ENCODE measurements around the gene SAMD11. TPM values are rescaled to one million over a fixed set of nuclear protein-coding genes. Genes with fewer than 3 reads are reported as not detected.

SAMD11 gene
- total RNA-seq, 1 donor from 2014 or later: 0.14 TPM

DNA sequence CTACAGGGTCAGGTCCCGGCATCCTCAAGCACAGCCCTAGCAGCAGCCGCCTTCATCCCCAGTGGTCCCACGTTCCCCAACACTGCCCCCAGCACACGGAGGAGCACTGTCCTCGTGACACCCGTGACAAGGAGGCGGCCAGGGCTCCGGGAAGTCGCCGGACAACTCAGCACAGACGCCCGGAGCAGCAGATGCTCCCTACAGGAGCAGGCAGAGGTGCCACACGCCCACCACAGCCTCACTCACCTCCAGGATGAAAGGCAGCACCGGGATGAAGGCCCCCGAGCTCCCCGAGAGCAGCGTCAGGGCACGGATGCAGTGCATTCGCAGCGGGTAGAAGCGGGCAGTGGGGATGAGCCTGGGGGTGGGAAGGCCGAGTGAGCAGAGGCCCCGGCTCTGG, 27.2 kb downstream of the SAMD11 start:
- Mint-ChIP-seq H3K36me3 (ENCODE audit: low read depth) (peaks cover 13% of the 10 kb centered on the region), H3K4me3 (peak overlapping the region; percentile 49), H3K9me3 (no peaks in the 10 kb centered on the region), H3K4me1 (no peaks in the 10 kb centered on the region), H3K27me3 (ENCODE audit: low read depth) (peaks cover 6% of the 10 kb centered on the region), H3K27ac (ENCODE audit: unreplicated experiment) (no peak overlapping the region)
- no peak for DNase-seq (ENCODE audit: low read depth, low spot score)
- TF ChIP-seq, protein P1, sequence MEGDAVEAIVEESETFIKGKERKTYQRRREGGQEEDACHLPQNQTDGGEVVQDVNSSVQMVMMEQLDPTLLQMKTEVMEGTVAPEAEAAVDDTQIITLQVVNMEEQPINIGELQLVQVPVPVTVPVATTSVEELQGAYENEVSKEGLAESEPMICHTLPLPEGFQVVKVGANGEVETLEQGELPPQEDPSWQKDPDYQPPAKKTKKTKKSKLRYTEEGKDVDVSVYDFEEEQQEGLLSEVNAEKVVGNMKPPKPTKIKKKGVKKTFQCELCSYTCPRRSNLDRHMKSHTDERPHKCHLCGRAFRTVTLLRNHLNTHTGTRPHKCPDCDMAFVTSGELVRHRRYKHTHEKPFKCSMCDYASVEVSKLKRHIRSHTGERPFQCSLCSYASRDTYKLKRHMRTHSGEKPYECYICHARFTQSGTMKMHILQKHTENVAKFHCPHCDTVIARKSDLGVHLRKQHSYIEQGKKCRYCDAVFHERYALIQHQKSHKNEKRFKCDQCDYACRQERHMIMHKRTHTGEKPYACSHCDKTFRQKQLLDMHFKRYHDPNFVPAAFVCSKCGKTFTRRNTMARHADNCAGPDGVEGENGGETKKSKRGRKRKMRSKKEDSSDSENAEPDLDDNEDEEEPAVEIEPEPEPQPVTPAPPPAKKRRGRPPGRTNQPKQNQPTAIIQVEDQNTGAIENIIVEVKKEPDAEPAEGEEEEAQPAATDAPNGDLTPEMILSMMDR (conservative IDR thresholded peaks at IDR 0.05): no peak

DNA sequence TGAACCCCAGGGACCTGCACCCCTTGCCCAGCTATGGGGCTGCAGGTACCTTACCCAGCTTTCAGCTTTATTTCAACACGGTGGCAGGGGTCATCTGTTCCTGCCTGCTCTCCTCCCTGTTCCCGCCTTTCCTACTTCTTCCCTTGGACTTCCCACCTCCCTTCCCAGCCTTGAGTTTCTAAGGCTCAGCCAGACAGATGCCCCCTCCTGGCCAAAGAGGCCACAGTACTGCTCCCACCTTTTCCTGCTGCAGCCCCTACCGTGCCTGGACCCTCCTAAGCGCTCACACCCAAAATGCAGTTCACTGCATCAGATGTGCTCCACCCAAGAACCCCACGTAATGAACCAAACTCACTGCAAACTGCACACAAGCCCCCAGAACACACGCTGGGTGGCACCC, 27.6 kb downstream of the SAMD11 start:
- Mint-ChIP-seq H3K4me3 (peak overlapping the region; percentile 70), H3K9me3 (no peaks in the 10 kb centered on the region), H3K36me3 (ENCODE audit: low read depth) (peaks cover 13% of the 10 kb centered on the region), H3K4me1 (no peaks in the 10 kb centered on the region), H3K27me3 (ENCODE audit: low read depth) (peaks cover 4% of the 10 kb centered on the region), H3K27ac (ENCODE audit: unreplicated experiment) (no peak overlapping the region)
- DNase-seq (ENCODE audit: low read depth, low spot score): no peak
- TF ChIP-seq, protein P1 (conservative IDR thresholded peaks at IDR 0.05): peak; percentile 47

DNA sequence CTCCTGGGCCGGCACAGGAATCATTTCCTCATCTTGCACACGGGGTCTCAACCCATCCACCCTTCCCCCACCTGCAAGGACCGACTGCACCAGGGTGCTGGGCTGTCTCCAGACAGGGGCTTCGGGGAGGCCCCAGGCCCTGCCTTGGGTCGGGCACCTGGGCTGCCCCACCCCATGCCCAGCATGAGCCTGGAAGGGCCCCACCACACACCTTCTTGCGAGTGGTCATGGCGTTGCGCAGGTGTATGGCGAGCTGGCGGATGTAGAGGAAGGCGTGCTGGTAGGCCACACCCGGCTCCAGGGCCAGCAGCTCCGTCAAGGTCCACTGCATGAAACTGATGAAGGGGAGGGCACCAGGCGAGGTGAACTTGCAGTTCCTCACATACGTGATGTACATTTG, 28.5 kb downstream of the SAMD11 start:
- Mint-ChIP-seq H3K4me1 (no peaks in the 10 kb centered on the region), H3K9me3 (no peaks in the 10 kb centered on the region), H3K27me3 (ENCODE audit: low read depth) (peaks cover 2% of the 10 kb centered on the region), H3K27ac (ENCODE audit: unreplicated experiment) (no peak overlapping the region), H3K4me3 (no peak overlapping the region), H3K36me3 (ENCODE audit: low read depth) (peaks cover 13% of the 10 kb centered on the region)
- no peak for DNase-seq (ENCODE audit: low read depth, low spot score)
- TF ChIP-seq, protein P1 (conservative IDR thresholded peaks at IDR 0.05): no peak

DNA sequence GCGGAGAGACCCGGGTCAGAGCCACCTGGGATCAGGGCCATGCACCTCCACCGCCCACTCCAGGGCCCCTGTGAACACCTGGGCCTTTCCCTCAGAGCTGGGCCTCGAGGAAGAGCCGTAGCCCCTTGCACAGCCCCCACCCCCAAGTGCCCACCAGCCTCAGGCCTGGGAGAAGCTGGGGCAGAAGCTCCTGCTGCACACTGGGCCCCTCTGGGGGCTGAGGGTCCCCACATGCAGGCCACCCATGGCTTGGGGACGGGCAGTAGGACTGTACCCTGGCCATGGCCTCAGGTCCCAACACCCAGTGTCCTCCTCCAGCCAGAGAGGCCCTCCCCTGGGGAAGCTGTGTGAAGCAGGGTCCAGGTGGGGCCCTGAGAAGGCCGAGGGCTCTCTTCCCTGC, 28.9 kb downstream of the SAMD11 start:
- Mint-ChIP-seq H3K4me3 (no peak overlapping the region), H3K27ac (ENCODE audit: unreplicated experiment) (no peak overlapping the region), H3K36me3 (ENCODE audit: low read depth) (peaks cover 13% of the 10 kb centered on the region), H3K27me3 (ENCODE audit: low read depth) (no peaks in the 10 kb centered on the region), H3K9me3 (no peaks in the 10 kb centered on the region), H3K4me1 (peaks cover 4% of the 10 kb centered on the region)
- TF ChIP-seq, protein P1 (conservative IDR thresholded peaks at IDR 0.05): no peak
- DNase-seq (ENCODE audit: low read depth, low spot score): no peak

DNA sequence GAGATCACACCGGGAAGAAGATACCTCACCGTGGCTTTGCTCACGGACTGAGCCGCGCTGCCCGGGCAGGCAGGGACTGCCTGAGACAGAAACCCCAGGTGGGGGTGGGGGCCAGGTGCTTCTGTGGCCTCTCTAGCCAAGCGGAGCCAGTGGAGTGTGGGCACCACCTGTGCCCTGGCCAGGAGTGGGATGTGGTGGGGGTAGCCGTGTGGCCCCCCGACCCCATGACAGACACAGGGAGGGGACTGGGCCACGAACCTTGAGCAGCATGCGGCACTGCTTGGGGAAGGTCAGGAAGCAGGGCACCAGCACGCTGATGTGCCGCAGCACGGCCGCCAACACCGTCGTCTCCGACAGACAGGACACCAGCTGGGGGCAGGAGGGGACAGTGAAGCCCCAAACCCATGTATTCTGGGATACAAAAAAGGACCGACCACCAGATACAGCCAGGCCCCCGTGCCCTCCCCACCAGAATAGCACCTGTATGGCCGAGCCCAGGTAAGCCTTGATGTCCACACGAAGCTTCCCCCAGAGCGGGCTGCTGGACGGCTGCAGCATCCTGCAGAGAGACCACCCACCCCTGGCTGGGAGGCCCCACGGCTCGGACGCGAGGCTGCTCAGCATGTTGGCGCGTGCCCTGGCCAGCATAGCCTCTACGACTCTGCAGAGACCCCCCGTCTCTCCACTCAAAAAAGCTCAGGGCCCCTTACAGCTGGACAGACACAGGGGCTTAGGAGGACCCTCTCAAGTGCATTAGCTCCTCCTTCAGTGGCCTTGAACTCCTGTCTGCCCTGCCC, 30.0 kb downstream of the SAMD11 start:
- TF ChIP-seq, protein P1 (conservative IDR thresholded peaks at IDR 0.05): no peak
- Mint-ChIP-seq H3K27ac (ENCODE audit: unreplicated experiment) (no peak overlapping the region), H3K9me3 (no peaks in the 10 kb centered on the region), H3K4me3 (no peak overlapping the region), H3K36me3 (ENCODE audit: low read depth) (peaks cover 13% of the 10 kb centered on the region), H3K4me1 (peaks cover 13% of the 10 kb centered on the region), H3K27me3 (ENCODE audit: low read depth) (no peaks in the 10 kb centered on the region)
- DNase-seq (ENCODE audit: low read depth, low spot score): no peak

Measured in neural crest cell (in vitro differentiated cells).